ENCODE results near the gene RAF1.
A peak's percentile ranks its signal among the peaks of the same experiment; 100 is the strongest.
"Not testable (repeated sequence)": the region's sequence is repeated elsewhere in the genome, so short reads cannot be mapped to it uniquely, and the experiment has no call there.

RAF1 gene

GRCh38 chr3:12675115-12675810 is 11.3 kb upstream of the RAF1 start:
- no peak for DNase-seq

GRCh38 chr3:12673956-12674736 is 10.2 kb upstream of the RAF1 start:
- DNase-seq, result not testable (repeated sequence)

- no peak for DNase-seq
Observed at GRCh38 chr3:12671120-12671450, 7.2 kb upstream of the RAF1 start.

GRCh38 chr3:12670365-12671119 is 6.6 kb upstream of the RAF1 start:
- no peak for DNase-seq

GRCh38 chr3:12663401-12663935 is 449 bp downstream of the RAF1 start:
- DNase-seq, result peak; percentile 34 to 35

GRCh38 chr3:12662593-12663400 is 1.1 kb downstream of the RAF1 start:
- DNase-seq, result peak; percentile 7 to 15

- DNase-seq, result no peak
Observed at GRCh38 chr3:12661926-12662592, 1.9 kb downstream of the RAF1 start.

- DNase-seq, result not testable (repeated sequence)
Observed at GRCh38 chr3:12661375-12661774, 2.5 kb downstream of the RAF1 start.

- no peak for DNase-seq
Observed at GRCh38 chr3:12660196-12660595, 3.7 kb downstream of the RAF1 start.

- no peak for DNase-seq
Observed at GRCh38 chr3:12659316-12660015, 4.5 kb downstream of the RAF1 start.

- DNase-seq, result no peak
Observed at GRCh38 chr3:12658593-12659058, 5.3 kb downstream of the RAF1 start.

- DNase-seq, result no peak
Observed at GRCh38 chr3:12656850-12657249, 7.1 kb downstream of the RAF1 start.

- DNase-seq, result no peak
Observed at GRCh38 chr3:12656193-12656592, 7.7 kb downstream of the RAF1 start.

GRCh38 chr3:12655701-12656100 is 8.2 kb downstream of the RAF1 start:
- DNase-seq, result no peak

GRCh38 chr3:12653747-12654146 is 10.2 kb downstream of the RAF1 start:
- DNase-seq, result no peak

- no peak for DNase-seq
Observed at GRCh38 chr3:12648384-12648959, 15.4 kb downstream of the RAF1 start.

GRCh38 chr3:12644331-12644937 is 19.5 kb downstream of the RAF1 start:
- no peak for DNase-seq

GRCh38 chr3:12643724-12644123 is 20.2 kb downstream of the RAF1 start:
- no peak for DNase-seq

- no peak for DNase-seq
Observed at GRCh38 chr3:12643010-12643380, 20.9 kb downstream of the RAF1 start.

- not testable (repeated sequence) for DNase-seq
Observed at GRCh38 chr3:12640853-12641252, 23.1 kb downstream of the RAF1 start.

All from activated CD4-positive, alpha-beta T cell treated with anti-CD3 and anti-CD28 coated beads, Interleukin-2, amount 50 U/mL, for 4 hours (primary cell).